K562 (cell line): ENCODE data around the gene CCDC181. TPM values are rescaled to one million over a fixed set of nuclear protein-coding genes. Genes with fewer than 3 reads are reported as not detected.
A peak's percentile ranks its signal among the peaks of the same experiment; 100 is the strongest.

Experiments
- ILF3 ChIP-seq: fragments of 450-650 bp; IDR thresholded peaks from 2 replicates; pipeline ENCODE4 v1.6.1; 2018; ENCODE audit warnings: antibody characterized with exemption, mild to moderate bottlenecking, moderate library complexity, borderline replicate concordance
- KDM2B ChIP-seq: fragments of 250-450 bp; sonication (Bioruptor Pico); IDR thresholded peaks from 2 replicates; pipeline ENCODE4 v1.8.0; 2021; ENCODE audit warnings: mild to moderate bottlenecking, moderate library complexity
- MCM3 ChIP-seq: fragments of 450-650 bp; IDR thresholded peaks from 2 replicates; pipeline ENCODE4 v1.6.1; 2016
- PHF20 ChIP-seq: fragments of 450-650 bp; IDR thresholded peaks from 2 replicates; pipeline ENCODE4 v1.6.1; 2018; ENCODE audit not compliant: partially characterized antibody
- STAT5A ChIP-seq: IDR thresholded peaks from 2 replicates; pipeline ENCODE4 v1.6.1; 2012; ENCODE audit warnings: low read length, inconsistent platforms, borderline replicate concordance
- ZNF354B ChIP-seq: fragments of 250-450 bp; sonication (Bioruptor Pico); IDR thresholded peaks from 2 replicates; pipeline ENCODE4 v1.4.0; 2020
- ZNF699 ChIP-seq: fragments of 250-450 bp; sonication (Bioruptor Pico); IDR thresholded peaks from 2 replicates; pipeline ENCODE4 v1.8.0; 2021; ENCODE audit warnings: mild to moderate bottlenecking, moderate library complexity; ENCODE audit not compliant: insufficient replicate concordance
- ZNF780A ChIP-seq: fragments of 250-450 bp; sonication (Bioruptor Pico); IDR thresholded peaks from 2 replicates; pipeline ENCODE4 v1.5.0; 2021; ENCODE audit warnings: mild to moderate bottlenecking
- polyA plus RNA-seq, 8 experiments: library from polyadenylated mRNA; depleted of rRNA in 4 of 8; stranded (reverse) in 5 of 8; unstranded in 3 of 8; fragments of >200 nt; fragmentation: Nextera tagmentation in 2 of 8; fragmentation: Illumina TruSeq in 1 of 8; extraction: Ambion mirVana in 2 of 8; extraction: Trizol in 1 of 8; gene quantifications; 2 replicates each; pipeline versions ENCODE4 v1.2.1 to v1.2.3, GENCODE V29; 2011 to 2014; ENCODE audit warnings: inconsistent platforms in 1 of 8, missing spikeins in 1 of 8
- total RNA-seq, 7 experiments: library from RNA; depleted of rRNA in 6 of 7; stranded (reverse); fragments of >200 nt in 6 of 7; fragmentation: Illumina TruSeq in 2 of 7; extraction: Trizol in 2 of 7; gene quantifications; 2 replicates each; pipeline versions ENCODE4 v1.2.1 to v1.2.3, GENCODE V29; 2011 to 2021; ENCODE audit warnings: low replicate concordance in 1 of 7
- TF ChIP-seq, protein P1 (sequence below): fragments of 450-650 bp; IDR thresholded peaks from 2 replicates; pipeline ENCODE4 v1.6.1; 2017; ENCODE audit warnings: antibody characterized with exemption, mild to moderate bottlenecking
- TF ChIP-seq, protein P2 (sequence below), 2 experiments: fragments of 450-650 bp in 1 of 2; sonication (generic) in 1 of 2; formaldehyde crosslinking in 1 of 2; IDR thresholded peaks; 2 replicates each; pipeline versions ENCODE4 v1.7.1 to v1.9.0; 2016 to 2022; ENCODE audit warnings: inconsistent platforms in 1 of 2, mild to moderate bottlenecking in 1 of 2, missing genetic modification reagents in 1 of 2

The CCDC181 gene
- total and polyA plus RNA-seq, 9 of the 15 experiments (the other 6 are each of a cell fraction or from before 2014, with no cell fraction given) = 0.04 to 0.14 TPM; not detected in 7

DNA sequence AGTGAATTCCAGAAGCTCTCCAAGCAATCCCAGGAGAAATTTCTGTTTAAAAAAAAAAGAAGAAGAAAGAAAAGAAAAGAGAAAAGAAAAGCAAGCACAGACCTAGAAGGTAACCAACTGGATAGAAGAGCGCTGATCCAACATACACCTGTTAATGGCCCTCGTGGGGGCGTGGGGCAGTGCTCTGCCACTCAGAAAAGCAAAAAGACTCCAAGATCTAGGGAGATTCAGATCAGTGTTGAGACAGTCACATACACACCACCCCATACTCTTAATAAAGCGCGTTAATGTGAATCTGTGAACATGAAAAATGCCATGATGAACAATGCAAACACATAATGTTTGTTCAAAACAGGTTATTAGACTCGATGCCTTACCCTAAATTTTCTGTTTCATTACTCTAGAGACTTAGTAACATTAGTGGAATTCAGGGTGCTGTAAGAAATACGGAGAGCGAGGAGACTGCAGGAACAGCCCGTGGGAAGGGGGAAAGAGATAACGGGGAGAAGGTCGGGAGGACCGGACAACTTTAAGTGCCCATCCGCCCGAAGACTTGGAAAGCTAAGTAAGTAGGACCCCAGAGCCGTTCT lies 60.1 kb downstream of the CCDC181 start (continued):
- TF ChIP-seq, protein P1, sequence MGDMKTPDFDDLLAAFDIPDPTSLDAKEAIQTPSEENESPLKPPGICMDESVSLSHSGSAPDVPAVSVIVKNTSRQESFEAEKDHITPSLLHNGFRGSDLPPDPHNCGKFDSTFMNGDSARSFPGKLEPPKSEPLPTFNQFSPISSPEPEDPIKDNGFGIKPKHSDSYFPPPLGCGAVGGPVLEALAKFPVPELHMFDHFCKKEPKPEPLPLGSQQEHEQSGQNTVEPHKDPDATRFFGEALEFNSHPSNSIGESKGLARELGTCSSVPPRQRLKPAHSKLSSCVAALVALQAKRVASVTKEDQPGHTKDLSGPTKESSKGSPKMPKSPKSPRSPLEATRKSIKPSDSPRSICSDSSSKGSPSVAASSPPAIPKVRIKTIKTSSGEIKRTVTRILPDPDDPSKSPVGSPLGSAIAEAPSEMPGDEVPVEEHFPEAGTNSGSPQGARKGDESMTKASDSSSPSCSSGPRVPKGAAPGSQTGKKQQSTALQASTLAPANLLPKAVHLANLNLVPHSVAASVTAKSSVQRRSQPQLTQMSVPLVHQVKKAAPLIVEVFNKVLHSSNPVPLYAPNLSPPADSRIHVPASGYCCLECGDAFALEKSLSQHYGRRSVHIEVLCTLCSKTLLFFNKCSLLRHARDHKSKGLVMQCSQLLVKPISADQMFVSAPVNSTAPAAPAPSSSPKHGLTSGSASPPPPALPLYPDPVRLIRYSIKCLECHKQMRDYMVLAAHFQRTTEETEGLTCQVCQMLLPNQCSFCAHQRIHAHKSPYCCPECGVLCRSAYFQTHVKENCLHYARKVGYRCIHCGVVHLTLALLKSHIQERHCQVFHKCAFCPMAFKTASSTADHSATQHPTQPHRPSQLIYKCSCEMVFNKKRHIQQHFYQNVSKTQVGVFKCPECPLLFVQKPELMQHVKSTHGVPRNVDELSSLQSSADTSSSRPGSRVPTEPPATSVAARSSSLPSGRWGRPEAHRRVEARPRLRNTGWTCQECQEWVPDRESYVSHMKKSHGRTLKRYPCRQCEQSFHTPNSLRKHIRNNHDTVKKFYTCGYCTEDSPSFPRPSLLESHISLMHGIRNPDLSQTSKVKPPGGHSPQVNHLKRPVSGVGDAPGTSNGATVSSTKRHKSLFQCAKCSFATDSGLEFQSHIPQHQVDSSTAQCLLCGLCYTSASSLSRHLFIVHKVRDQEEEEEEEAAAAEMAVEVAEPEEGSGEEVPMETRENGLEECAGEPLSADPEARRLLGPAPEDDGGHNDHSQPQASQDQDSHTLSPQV = no peak
- TF ChIP-seq STAT5A = no peak
- no peak for TF ChIP-seq ZNF354B (CRISPR knock-in tag)
- TF ChIP-seq ZNF780A = no peak
- TF ChIP-seq ILF3 = no peak
- peak; percentile 31 for TF ChIP-seq PHF20
- TF ChIP-seq KDM2B (CRISPR knock-in tag) = no peak
- TF ChIP-seq MCM3 = no peak
- TF ChIP-seq, protein P2, sequence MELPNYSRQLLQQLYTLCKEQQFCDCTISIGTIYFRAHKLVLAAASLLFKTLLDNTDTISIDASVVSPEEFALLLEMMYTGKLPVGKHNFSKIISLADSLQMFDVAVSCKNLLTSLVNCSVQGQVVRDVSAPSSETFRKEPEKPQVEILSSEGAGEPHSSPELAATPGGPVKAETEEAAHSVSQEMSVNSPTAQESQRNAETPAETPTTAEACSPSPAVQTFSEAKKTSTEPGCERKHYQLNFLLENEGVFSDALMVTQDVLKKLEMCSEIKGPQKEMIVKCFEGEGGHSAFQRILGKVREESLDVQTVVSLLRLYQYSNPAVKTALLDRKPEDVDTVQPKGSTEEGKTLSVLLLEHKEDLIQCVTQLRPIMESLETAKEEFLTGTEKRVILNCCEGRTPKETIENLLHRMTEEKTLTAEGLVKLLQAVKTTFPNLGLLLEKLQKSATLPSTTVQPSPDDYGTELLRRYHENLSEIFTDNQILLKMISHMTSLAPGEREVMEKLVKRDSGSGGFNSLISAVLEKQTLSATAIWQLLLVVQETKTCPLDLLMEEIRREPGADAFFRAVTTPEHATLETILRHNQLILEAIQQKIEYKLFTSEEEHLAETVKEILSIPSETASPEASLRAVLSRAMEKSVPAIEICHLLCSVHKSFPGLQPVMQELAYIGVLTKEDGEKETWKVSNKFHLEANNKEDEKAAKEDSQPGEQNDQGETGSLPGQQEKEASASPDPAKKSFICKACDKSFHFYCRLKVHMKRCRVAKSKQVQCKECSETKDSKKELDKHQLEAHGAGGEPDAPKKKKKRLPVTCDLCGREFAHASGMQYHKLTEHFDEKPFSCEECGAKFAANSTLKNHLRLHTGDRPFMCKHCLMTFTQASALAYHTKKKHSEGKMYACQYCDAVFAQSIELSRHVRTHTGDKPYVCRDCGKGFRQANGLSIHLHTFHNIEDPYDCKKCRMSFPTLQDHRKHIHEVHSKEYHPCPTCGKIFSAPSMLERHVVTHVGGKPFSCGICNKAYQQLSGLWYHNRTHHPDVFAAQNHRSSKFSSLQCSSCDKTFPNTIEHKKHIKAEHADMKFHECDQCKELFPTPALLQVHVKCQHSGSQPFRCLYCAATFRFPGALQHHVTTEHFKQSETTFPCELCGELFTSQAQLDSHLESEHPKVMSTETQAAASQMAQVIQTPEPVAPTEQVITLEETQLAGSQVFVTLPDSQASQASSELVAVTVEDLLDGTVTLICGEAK (IDR thresholded peaks at IDR 0.05) = no peak
- TF ChIP-seq, protein P2 (CRISPR knock-in tag; IDR thresholded peaks at IDR 0.05) = no peak
- TF ChIP-seq ZNF699 = no peak
